SKM-1 treated with dmso at 0.1 percent for 144 hours (cell line): Measurements from ENCODE around the gene UPB1.
A peak's percentile ranks its signal among the peaks of the same experiment; 100 is the strongest.
"Not testable (repeated sequence)": the region's sequence is repeated elsewhere in the genome, so short reads cannot be mapped to it uniquely, and the experiment has no call there.

Experiments
- DNase-seq: peaks from one replicate; lab custom pipeline; 2025; ENCODE audit not compliant: unreplicated experiment; lab: John Stamatoyannopoulos, UW

UPB1 gene

DNA sequence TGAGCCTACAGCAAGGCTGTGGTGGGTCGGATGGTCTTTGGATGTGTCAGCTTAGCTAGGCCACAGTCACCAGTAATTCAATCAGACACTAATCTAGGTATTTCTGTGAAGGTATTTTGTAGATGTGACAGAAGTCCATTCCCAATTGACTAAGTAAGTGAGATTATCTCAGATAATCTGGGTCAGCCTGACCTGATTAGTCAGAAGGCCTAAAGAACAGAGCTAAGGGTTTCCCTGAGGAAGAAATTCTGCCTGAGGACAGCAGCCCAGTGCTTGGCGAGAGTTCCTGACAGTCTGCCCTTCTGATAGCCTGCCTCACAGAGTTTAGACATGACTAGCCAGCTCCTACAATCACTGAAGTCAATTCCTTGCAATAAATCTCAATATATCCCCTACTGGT is 31.1 kb downstream of the UPB1 start:
- no peak for DNase-seq

DNA sequence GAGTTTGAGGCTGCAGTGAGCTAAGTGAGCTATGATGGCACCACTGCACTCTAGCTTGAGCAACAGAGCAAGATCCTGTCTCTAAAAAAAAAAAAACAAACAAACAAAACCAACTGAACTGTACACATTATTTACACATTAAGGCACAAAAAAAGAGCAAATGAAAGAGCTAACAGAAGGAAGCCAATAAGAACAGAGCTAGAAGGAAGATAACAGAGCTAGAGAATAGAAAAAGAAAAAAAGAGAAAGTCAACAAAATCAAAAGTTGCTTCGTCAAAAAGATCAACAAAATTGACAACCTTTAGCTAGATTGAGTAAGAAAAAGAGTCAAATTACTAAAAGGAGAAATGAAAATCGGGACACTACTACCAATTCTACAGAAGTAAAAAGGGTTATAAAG is 34.8 kb downstream of the UPB1 start:
- no peak for DNase-seq

DNA sequence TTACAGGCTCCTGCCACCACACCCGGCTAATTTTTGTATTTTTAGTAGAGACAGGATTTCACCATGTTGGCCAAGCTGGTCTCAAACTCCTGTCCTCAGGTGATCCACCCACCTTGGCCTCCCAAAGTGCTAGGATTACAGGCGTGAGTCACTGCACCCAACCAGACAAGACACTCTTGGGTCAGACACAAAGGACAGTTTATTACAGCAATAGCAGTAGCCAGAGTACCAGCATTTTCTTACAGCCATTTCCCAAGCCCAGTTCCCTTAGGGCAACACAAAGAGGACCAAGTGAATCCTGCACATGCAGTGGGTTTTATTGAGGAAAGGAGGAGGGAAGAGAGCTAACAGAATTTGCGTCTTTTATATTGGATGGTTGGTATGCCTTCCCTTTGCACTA is 35.8 kb downstream of the UPB1 start:
- not testable (repeated sequence) for DNase-seq

GRCh38 chr22:24532075-24532474 is 36.9 kb downstream of the UPB1 start:
- DNase-seq = no peak

DNA sequence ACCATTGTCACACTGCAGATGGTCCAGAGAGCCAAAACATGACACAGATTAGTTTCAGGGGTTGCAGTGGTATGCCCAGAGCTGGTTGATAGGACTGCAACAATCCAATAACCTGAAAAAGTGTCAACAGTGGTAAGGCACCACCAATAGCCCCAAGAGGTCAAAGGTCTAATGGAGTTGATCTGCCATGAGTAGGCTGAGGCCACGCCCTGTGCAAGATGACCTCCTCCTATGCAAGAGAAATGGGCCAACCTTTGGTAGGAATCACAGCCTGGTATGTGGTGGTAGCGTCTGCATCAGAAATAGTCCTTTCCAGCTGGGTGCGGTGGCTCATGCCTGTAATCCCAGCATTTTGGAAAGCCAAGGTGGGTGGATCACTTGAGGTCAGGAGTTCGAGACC is 40.2 kb downstream of the UPB1 start:
- DNase-seq = no peak

DNA sequence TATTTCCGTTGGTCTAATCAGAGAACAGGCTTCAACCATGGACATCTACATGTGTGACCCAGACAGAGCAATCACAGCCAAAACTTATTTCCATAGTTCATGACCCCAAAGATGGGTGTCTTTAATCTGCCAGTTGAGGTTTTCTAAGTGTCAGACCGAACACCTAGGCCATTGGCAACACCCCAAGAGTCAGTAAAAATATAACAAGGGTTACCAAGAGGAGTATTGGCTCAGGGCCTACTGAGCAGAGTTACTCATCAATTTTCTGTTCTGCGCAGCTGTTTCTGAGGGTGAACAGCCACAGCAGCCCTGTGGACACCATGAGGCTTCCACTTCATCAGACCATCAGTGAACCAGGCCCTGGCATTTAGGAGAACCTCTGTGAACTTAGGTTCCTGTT is 41.0 kb downstream of the UPB1 start:
- no peak for DNase-seq

GRCh38 chr22:24540470-24540869 is 45.3 kb downstream of the UPB1 start:
- DNase-seq = no peak

- DNase-seq = peak; percentile 43
Observed at GRCh38 chr22:24541681-24542515, 46.8 kb downstream of the UPB1 start.

- DNase-seq = no peak
Observed at GRCh38 chr22:24542641-24543040, 47.5 kb downstream of the UPB1 start.

GRCh38 chr22:24543185-24543601 is 48.1 kb downstream of the UPB1 start:
- DNase-seq = no peak

DNA sequence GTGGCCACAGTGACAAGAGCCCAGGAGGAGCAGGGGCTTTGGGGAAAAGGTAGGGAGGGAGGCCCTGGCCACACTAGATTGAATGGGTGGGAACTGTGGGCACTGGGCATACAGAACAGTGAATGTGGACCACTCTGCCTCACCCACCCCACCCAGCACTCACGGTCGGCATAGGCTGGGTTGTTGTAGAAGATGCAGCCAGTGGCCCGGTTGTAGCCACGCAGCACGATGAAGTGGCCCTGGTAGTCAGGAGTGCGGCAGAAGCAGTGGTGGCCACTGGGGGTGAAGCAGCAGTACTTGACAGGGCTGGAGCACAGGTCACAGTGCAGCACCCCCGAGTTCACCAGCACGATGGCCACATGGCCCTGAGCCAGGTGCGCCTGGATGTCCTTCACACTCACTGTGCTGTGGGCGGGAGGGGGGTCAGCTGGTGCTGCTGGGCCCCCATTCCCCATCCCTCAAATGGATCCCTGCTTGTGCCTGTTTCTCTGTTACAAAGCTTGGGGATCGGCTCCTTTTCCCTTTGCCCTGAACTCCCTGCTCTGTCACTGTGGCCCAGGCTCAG is 48.6 kb downstream of the UPB1 start:
- DNase-seq = no peak

- no peak for DNase-seq
Observed at GRCh38 chr22:24548812-24549211, 53.7 kb downstream of the UPB1 start.

GRCh38 chr22:24550028-24550901 is 55.1 kb downstream of the UPB1 start:
- DNase-seq = peak; percentile 50

DNA sequence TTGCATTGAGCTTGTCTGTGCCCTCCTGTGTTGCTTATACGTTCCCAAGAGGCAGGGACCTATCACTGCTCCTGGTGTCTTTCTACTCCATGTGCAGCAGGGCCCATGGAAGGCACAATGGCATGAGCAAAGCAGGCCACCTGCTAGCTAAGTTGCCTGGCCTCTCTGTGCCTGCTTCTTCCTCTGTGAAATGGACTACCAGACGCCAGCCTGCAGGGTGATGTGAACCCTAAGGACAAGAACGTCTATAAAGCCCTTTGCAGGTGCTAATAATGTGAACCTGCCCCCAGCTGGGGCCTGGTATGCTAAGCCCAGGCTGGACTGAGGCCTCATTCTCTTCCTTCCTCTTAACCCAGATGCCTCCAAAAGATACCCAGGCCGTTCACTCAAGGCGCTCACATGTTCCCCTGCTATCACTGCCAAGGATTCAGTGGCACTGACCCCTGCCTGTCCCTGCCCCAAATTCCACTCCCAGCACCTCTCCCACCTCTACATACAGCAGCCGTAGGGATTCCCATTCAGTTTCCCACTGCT is 55.8 kb downstream of the UPB1 start:
- DNase-seq = no peak

DNA sequence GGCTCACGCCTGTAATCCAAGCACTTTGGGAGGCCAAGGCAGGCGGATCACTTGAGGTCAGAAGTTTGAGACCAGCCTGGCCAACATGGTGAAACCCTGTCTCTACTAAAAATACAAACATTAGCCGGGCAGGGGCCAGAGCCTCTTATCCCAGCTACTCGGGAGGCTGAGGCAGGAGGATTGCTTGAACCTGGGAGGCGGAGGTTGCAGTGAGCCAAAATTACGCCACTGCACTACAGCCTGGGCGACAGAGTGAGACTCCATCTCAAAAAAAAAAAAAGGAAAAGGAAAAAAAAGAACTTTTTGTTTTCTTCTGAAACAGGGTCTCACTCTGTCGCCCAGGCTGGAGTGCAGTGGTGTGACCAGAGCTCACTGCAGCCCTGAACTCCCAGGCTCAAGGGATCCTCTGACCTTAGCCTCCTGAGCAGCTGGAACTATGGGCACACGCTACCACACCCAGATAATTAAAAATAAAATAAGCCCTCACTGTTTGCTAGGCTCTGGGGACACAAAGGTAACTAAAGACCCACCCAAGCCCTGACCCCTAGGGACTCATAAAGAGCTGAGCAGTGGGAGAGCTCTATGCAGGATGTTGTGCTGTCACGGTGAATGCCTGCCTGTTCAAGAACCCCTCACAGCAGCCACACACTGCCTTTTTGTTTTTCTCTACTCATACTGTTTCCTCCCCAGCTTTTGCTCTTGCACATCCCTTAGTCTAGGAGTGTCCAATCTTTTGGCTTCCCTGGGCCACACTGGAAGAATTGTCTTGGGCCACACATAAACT is 57.6 kb downstream of the UPB1 start:
- not testable (repeated sequence) for DNase-seq

DNA sequence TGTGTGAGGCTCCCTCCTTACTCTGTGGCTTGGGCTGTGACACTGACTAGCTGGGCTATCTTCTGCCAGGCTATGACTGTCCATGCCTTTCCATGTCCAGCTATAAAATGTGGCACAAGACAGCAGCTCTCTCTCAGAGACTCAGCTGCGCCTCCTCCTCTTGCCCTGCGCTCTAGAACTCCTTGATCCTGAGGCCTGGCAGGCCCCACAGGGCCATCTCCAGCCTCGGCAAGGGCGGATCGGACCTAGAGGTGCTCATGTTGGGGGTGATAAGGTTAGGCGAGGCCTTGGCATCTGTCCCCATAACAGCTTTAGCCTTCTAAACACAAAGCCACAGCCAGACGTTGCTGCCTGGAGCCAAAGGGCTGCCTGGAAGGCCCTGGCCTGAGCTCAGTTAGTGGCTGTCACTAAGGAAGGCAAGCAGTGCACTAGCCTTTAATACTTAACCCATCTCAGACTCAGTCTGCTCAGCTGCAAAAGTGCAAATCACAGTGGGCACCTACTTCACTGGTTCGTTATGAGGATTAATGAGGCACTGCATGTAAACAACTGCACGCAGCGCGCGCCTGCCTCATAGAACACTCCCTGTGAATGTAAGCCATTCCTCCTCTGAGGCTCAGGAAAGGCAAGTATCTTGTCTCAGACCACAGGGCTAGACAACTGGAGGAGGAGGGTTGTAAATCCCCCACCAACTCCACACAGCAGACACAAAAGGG is 58.6 kb downstream of the UPB1 start:
- no peak for DNase-seq

GRCh38 chr22:24554313-24555164 is 59.4 kb downstream of the UPB1 start, which contains the start of gene GUCD1:
GUCD1 (minus strand) TSS chr22:24555138; CDS start chr22:24554991, 147 bp downstream.
- DNase-seq = no peak

- DNase-seq = peak; percentile 96
Observed at GRCh38 chr22:24555165-24556039, 60.3 kb downstream of the UPB1 start, which contains the start of gene SNRPD3. SNRPD3 (plus strand) TSS chr22:24555999; CDS start chr22:24557675, 1,676 bp downstream.
